ENCODE results near the gene CMC2. TPM values are rescaled to one million over a fixed set of nuclear protein-coding genes. Genes with fewer than 3 reads are reported as not detected.
A peak's percentile ranks its signal among the peaks of the same experiment; 100 is the strongest.

CMC2 gene
- 100 to 1,000 TPM in 1 of 2 donors, 10 to 100 TPM in 1; 85.4 to 145 TPM for total RNA-seq

GRCh38 chr16:81006813-81007695, at the start of gene CMC2, which contains the start of gene CENPN:
CMC2 (minus strand) TSS chr16:81006885; CDS start chr16:80997394, 9,491 bp downstream.
CENPN (plus strand) TSS chr16:81007214; CDS start chr16:81011940, 4,726 bp downstream.
- peak within 1 kb of the TSS; percentile 95 to 98 for H3K27ac Mint-ChIP-seq
- no peaks in the 10 kb centered on the region for H3K9me3 Mint-ChIP-seq
- peak; percentile 98 for DNase-seq (ENCODE audit: low spot score)
- peaks cover 42% of the 10 kb centered on the region in 2 donors for H3K4me1 Mint-ChIP-seq (ENCODE audit: low read depth in 2 of 2)
- H3K36me3 Mint-ChIP-seq: peaks cover 9% of the 10 kb centered on the region
- H3K27me3 Mint-ChIP-seq: no peaks in the 10 kb centered on the region
- peak within 1 kb of the TSS; percentile 99 for H3K4me3 Mint-ChIP-seq
- ATAC-seq: peak; percentile 93 to 94

GRCh38 chr16:81053761-81054160, 47.1 kb upstream of the CMC2 start:
- Mint-ChIP-seq H3K4me3 (no peak overlapping the region), H3K27me3 (peaks cover 0 to 5% of the 10 kb centered on the region in 2 donors)

GRCh38 chr16:81042821-81043220, 36.1 kb upstream of the CMC2 start:
- DNase-seq (ENCODE audit: low spot score) (no peak), ATAC-seq (no peak)
- peaks cover 23% of the 10 kb centered on the region for H3K36me3 Mint-ChIP-seq
- H3K27me3 Mint-ChIP-seq: no peaks in the 10 kb centered on the region
- peaks cover 10 to 11% of the 10 kb centered on the region in 2 donors for H3K4me1 Mint-ChIP-seq (ENCODE audit: low read depth in 2 of 2)
- no peak overlapping the region for H3K27ac Mint-ChIP-seq
- H3K9me3 Mint-ChIP-seq: no peaks in the 10 kb centered on the region
- no peak overlapping the region for H3K4me3 Mint-ChIP-seq

More at GRCh38 chr16:81053761-81054160, 47.1 kb upstream of the CMC2 start:
- peaks cover 16% of the 10 kb centered on the region for H3K36me3 Mint-ChIP-seq
- DNase-seq (ENCODE audit: low spot score): no peak
- no peak overlapping the region for H3K27ac Mint-ChIP-seq
- H3K4me1 Mint-ChIP-seq (ENCODE audit: low read depth in 2 of 2): no peaks in the 10 kb centered on the region
- H3K9me3 Mint-ChIP-seq: peaks cover 10% of the 10 kb centered on the region
- no peak for ATAC-seq

- Mint-ChIP-seq H3K4me1 (ENCODE audit: low read depth in 2 of 2) (peaks cover 20 to 21% of the 10 kb centered on the region in 2 donors), H3K27ac (no peak overlapping the region), H3K27me3 (no peaks in the 10 kb centered on the region), H3K9me3 (no peaks in the 10 kb centered on the region), H3K4me3 (no peak overlapping the region), H3K36me3 (peaks cover 23% of the 10 kb centered on the region)
- DNase-seq (ENCODE audit: low spot score): no peak
- no peak for ATAC-seq
Measured at GRCh38 chr16:81041696-81042095, 35.0 kb upstream of the CMC2 start.

- H3K4me1 Mint-ChIP-seq (ENCODE audit: low read depth in 2 of 2): peaks cover 24% of the 10 kb centered on the region in 2 donors
- H3K27me3 Mint-ChIP-seq: no peaks in the 10 kb centered on the region
- H3K27ac Mint-ChIP-seq: peak overlapping the region in 1 of 2 donors; percentile 8
- H3K4me3 Mint-ChIP-seq: no peak overlapping the region
- H3K36me3 Mint-ChIP-seq: peaks cover 23% of the 10 kb centered on the region
- no peaks in the 10 kb centered on the region for H3K9me3 Mint-ChIP-seq
- DNase-seq (ENCODE audit: low spot score): no peak
- ATAC-seq: no peak
Measured at GRCh38 chr16:81040842-81041241, 34.2 kb upstream of the CMC2 start.

- no peak for ATAC-seq
- Mint-ChIP-seq H3K4me1 (ENCODE audit: low read depth in 2 of 2) (peaks cover 24% of the 10 kb centered on the region in 2 donors), H3K9me3 (no peaks in the 10 kb centered on the region), H3K27ac (peak overlapping the region in 1 of 2 donors; percentile 8), H3K4me3 (no peak overlapping the region), H3K27me3 (no peaks in the 10 kb centered on the region), H3K36me3 (peaks cover 23% of the 10 kb centered on the region)
- DNase-seq (ENCODE audit: low spot score): no peak
Measured at GRCh38 chr16:81040131-81040530, 33.4 kb upstream of the CMC2 start.

- Mint-ChIP-seq H3K4me3 (peak overlapping the region; percentile 89), H3K36me3 (peaks cover 6% of the 10 kb centered on the region), H3K9me3 (no peaks in the 10 kb centered on the region), H3K4me1 (ENCODE audit: low read depth in 2 of 2) (peaks cover 24% of the 10 kb centered on the region in 2 donors), H3K27ac (peak overlapping the region; percentile 64 to 72), H3K27me3 (no peaks in the 10 kb centered on the region)
- DNase-seq (ENCODE audit: low spot score) (no peak), ATAC-seq (no peak)
Measured at GRCh38 chr16:81036751-81037350, 30.2 kb upstream of the CMC2 start.

- peak overlapping the region; percentile 64 to 72 for H3K27ac Mint-ChIP-seq
- H3K9me3 Mint-ChIP-seq: no peaks in the 10 kb centered on the region
- peak; percentile 83 for ATAC-seq
- no peak for DNase-seq (ENCODE audit: low spot score)
- H3K4me1 Mint-ChIP-seq (ENCODE audit: low read depth in 2 of 2): peaks cover 21 to 24% of the 10 kb centered on the region in 2 donors
- H3K4me3 Mint-ChIP-seq: peak overlapping the region; percentile 89
- H3K27me3 Mint-ChIP-seq: no peaks in the 10 kb centered on the region
- peaks cover 10% of the 10 kb centered on the region for H3K36me3 Mint-ChIP-seq
Measured at GRCh38 chr16:81035975-81036750, 29.5 kb upstream of the CMC2 start.

- no peaks in the 10 kb centered on the region for H3K27me3 Mint-ChIP-seq
- peak within 1 kb of the TSS; percentile 64 to 72 for H3K27ac Mint-ChIP-seq
Measured at GRCh38 chr16:81035398-81035974, 28.8 kb upstream of the CMC2 start, which contains the start of gene ATMIN. ATMIN (plus strand) TSS chr16:81035842; CDS start chr16:81035871, 29 bp downstream.

GRCh38 chr16:81029930-81030604, 23.4 kb upstream of the CMC2 start:
- Mint-ChIP-seq H3K36me3 (peaks cover 15% of the 10 kb centered on the region), H3K4me3 (no peak overlapping the region), H3K9me3 (no peaks in the 10 kb centered on the region), H3K4me1 (ENCODE audit: low read depth in 2 of 2) (no peaks in the 10 kb centered on the region), H3K27ac (no peak overlapping the region), H3K27me3 (no peaks in the 10 kb centered on the region)
- ATAC-seq (no peak), DNase-seq (ENCODE audit: low spot score) (no peak)

More at GRCh38 chr16:81035398-81035974, 28.8 kb upstream of the CMC2 start, which contains the start of gene ATMIN:
- peaks cover 7% of the 10 kb centered on the region for H3K36me3 Mint-ChIP-seq
- ATAC-seq: peak; percentile 98 to 99
- H3K4me3 Mint-ChIP-seq: peak within 1 kb of the TSS; percentile 89
- H3K9me3 Mint-ChIP-seq: no peaks in the 10 kb centered on the region
- H3K4me1 Mint-ChIP-seq (ENCODE audit: low read depth in 2 of 2): peaks cover 17 to 20% of the 10 kb centered on the region in 2 donors
- DNase-seq (ENCODE audit: low spot score): peak; percentile 92

- no peak overlapping the region for H3K4me3 Mint-ChIP-seq
- H3K9me3 Mint-ChIP-seq: no peaks in the 10 kb centered on the region
- no peak overlapping the region for H3K27ac Mint-ChIP-seq
- H3K27me3 Mint-ChIP-seq: no peaks in the 10 kb centered on the region
- DNase-seq (ENCODE audit: low spot score): no peak
- peaks cover 14% of the 10 kb centered on the region for H3K36me3 Mint-ChIP-seq
- no peak for ATAC-seq
- H3K4me1 Mint-ChIP-seq (ENCODE audit: low read depth in 2 of 2): no peaks in the 10 kb centered on the region
Measured at GRCh38 chr16:81026429-81026828, 19.7 kb upstream of the CMC2 start.

GRCh38 chr16:81018496-81018895, 11.8 kb upstream of the CMC2 start:
- H3K27me3 Mint-ChIP-seq: no peaks in the 10 kb centered on the region
- H3K27ac Mint-ChIP-seq: no peak overlapping the region
- peaks cover 13% of the 10 kb centered on the region for H3K36me3 Mint-ChIP-seq

More at GRCh38 chr16:81018496-81018895, 11.8 kb upstream of the CMC2 start:
- DNase-seq (ENCODE audit: low spot score) (no peak), ATAC-seq (no peak)
- H3K4me1 Mint-ChIP-seq (ENCODE audit: low read depth in 2 of 2): no peaks in the 10 kb centered on the region
- no peak overlapping the region for H3K4me3 Mint-ChIP-seq
- no peaks in the 10 kb centered on the region for H3K9me3 Mint-ChIP-seq
